GM23338 (cell line): ENCODE measurements around the gene TLE1. TPM values are rescaled to one million over a fixed set of nuclear protein-coding genes. Genes with fewer than 3 reads are reported as not detected.

Source experiments
- ATAC-seq: fragments of 200-7000 bp; cut with Tn5 transposase; 3 replicates; pipeline ENCODE4 v1.9.1; 2020
- DNase-seq: peaks from one replicate; pipeline ENCODE4 v3.0.0-alpha.2; 2015; ENCODE audit warnings: low spot score
- H2AFZ ChIP-seq: fragments of 200-600 bp; sonication (generic); 2 replicates; pipeline ENCODE4 v1.8.0; 2016; ENCODE audit warnings: antibody characterized with exemption, mild to moderate bottlenecking, moderate library complexity
- H3F3A ChIP-seq: fragments of 200-600 bp; sonication (generic); replicated peaks from 2 replicates; pipeline ENCODE4 v1.8.0; 2017; ENCODE audit warnings: antibody characterized with exemption, mixed run types, low read depth
- H3K27ac ChIP-seq: fragments of 200-600 bp; sonication (generic); 2 replicates; pipeline ENCODE4 v1.6.1; 2016; ENCODE audit warnings: low read depth
- H3K27me3 ChIP-seq: fragments of 200-600 bp; sonication (generic); 2 replicates; pipeline ENCODE4 v1.8.0; 2016; ENCODE audit warnings: mild to moderate bottlenecking, mixed run types, moderate library complexity; ENCODE audit not compliant: insufficient read depth
- H3K36me3 ChIP-seq: fragments of 200-600 bp; sonication (generic); 2 replicates; pipeline ENCODE4 v1.8.0; 2016; ENCODE audit warnings: mild to moderate bottlenecking; ENCODE audit not compliant: insufficient read depth
- H3K4me1 ChIP-seq: fragments of 200-600 bp; sonication (generic); 2 replicates; pipeline ENCODE4 v1.8.0; 2016; ENCODE audit warnings: mild to moderate bottlenecking, moderate library complexity; ENCODE audit not compliant: insufficient read depth
- H3K4me2 ChIP-seq: fragments of 200-600 bp; sonication (generic); 2 replicates; pipeline ENCODE4 v1.7.1; 2017; ENCODE audit warnings: mixed run types
- H3K4me3 ChIP-seq: fragments of 200-600 bp; sonication (generic); 2 replicates; pipeline ENCODE4 v1.6.1; 2016; ENCODE audit warnings: mixed run types
- H3K79me2 ChIP-seq: fragments of 200-600 bp; sonication (generic); replicated peaks from 2 replicates; pipeline ENCODE4 v1.8.0; 2017; ENCODE audit warnings: mild to moderate bottlenecking; ENCODE audit not compliant: insufficient read depth
- H3K9me2 ChIP-seq: fragments of 200-600 bp; sonication (generic); 2 replicates; pipeline ENCODE4 v1.8.0; 2017; ENCODE audit not compliant: insufficient read depth
- H4K20me1 ChIP-seq: fragments of 200-600 bp; sonication (generic); replicated peaks from 2 replicates; pipeline ENCODE4 v1.8.0; 2017; ENCODE audit warnings: mild to moderate bottlenecking; ENCODE audit not compliant: insufficient read depth
- H3K27ac Mint-ChIP-seq: 2 replicates; pipeline ENCODE4 v1.8.0; 2020; ENCODE audit warnings: inconsistent platforms, mild to moderate bottlenecking, moderate library complexity, mixed read lengths
- H3K27me3 Mint-ChIP-seq: 3 replicates; pipeline ENCODE4 v1.8.0; 2022; ENCODE audit warnings: low read depth, mild to moderate bottlenecking, moderate library complexity, mixed read lengths, inconsistent platforms; ENCODE audit not compliant: insufficient read depth, poor library complexity
- H3K36me3 Mint-ChIP-seq: 3 replicates; pipeline ENCODE4 v1.8.0; 2021; ENCODE audit warnings: low read depth, mild to moderate bottlenecking, inconsistent platforms, moderate library complexity, mixed read lengths
- H3K4me1 Mint-ChIP-seq: 3 replicates; pipeline ENCODE4 v1.8.0; 2020; ENCODE audit warnings: mild to moderate bottlenecking, inconsistent platforms, mixed read lengths
- H3K4me3 Mint-ChIP-seq: 3 replicates; pipeline ENCODE4 v1.8.0; 2021; ENCODE audit warnings: moderate library complexity, mild to moderate bottlenecking, inconsistent platforms, mixed read lengths
- H3K9me3 Mint-ChIP-seq: 3 replicates; pipeline ENCODE4 v1.8.0; 2020; ENCODE audit warnings: moderate library complexity, mild to moderate bottlenecking, inconsistent platforms, mixed read lengths
- CREB1 ChIP-seq: fragments of 250-450 bp; sonication (Bioruptor Pico); IDR thresholded peaks from 2 replicates; pipeline ENCODE4 v1.5.0; 2020; ENCODE audit warnings: low read depth, mild to moderate bottlenecking, moderate library complexity
- ETS1 ChIP-seq: IDR thresholded peaks from 2 replicates; pipeline ENCODE4 v1.6.1; 2016; ENCODE audit warnings: antibody characterized with exemption
- EZH2 ChIP-seq: fragments of 200-600 bp; sonication (generic); IDR thresholded peaks from one replicate; pipeline ENCODE4 v1.8.0; 2017; ENCODE audit warnings: antibody characterized with exemption, mild to moderate bottlenecking, low read depth; ENCODE audit not compliant: unreplicated experiment
- EZH2phosphoT487 ChIP-seq: fragments of 200-600 bp; sonication (generic); IDR thresholded peaks from one replicate; pipeline ENCODE4 v1.8.1; 2018; ENCODE audit warnings: antibody characterized with exemption; ENCODE audit not compliant: unreplicated experiment
- JUNB ChIP-seq: IDR thresholded peaks from one replicate; pipeline ENCODE4 v1.6.1; 2016; ENCODE audit warnings: antibody characterized with exemption; ENCODE audit not compliant: unreplicated experiment
- NANOG ChIP-seq: IDR thresholded peaks from 2 replicates; pipeline ENCODE4 v1.6.1; 2016; ENCODE audit warnings: antibody characterized with exemption, borderline replicate concordance
- POLR2AphosphoS5 ChIP-seq: IDR thresholded peaks from 2 replicates; pipeline ENCODE4 v1.6.1; 2016; ENCODE audit warnings: antibody characterized with exemption, low read depth
- REST ChIP-seq: IDR thresholded peaks from one replicate; pipeline ENCODE4 v1.6.1; 2018; ENCODE audit warnings: antibody characterized with exemption; ENCODE audit not compliant: unreplicated experiment
- STAT1 ChIP-seq: IDR thresholded peaks from one replicate; pipeline ENCODE4 v1.6.1; 2016; ENCODE audit warnings: antibody characterized with exemption; ENCODE audit not compliant: unreplicated experiment
- ZNF114 ChIP-seq: fragments of 250-450 bp; sonication (Bioruptor Pico); IDR thresholded peaks from 2 replicates; pipeline ENCODE4 v1.5.0; 2020; ENCODE audit warnings: mild to moderate bottlenecking, moderate library complexity
- ZNF331 ChIP-seq: fragments of 250-450 bp; sonication (Bioruptor Pico); IDR thresholded peaks from 2 replicates; pipeline ENCODE4 v1.5.0; 2020; ENCODE audit warnings: low read depth, mild to moderate bottlenecking, moderate library complexity
- polyA plus RNA-seq: library from polyadenylated mRNA; unstranded; fragments of >200 nt; fragmentation: Nextera tagmentation; extraction: Ambion mirVana; gene quantifications from 2 replicates; pipeline ENCODE4 v1.2.1, GENCODE V29; 2016
- total RNA-seq: library from RNA; depleted of rRNA; stranded (reverse); fragments of >200 nt; shearing (Covaris generic); gene quantifications from 2 replicates; pipeline ENCODE4 v1.2.3, GENCODE V29; 2014
- TF ChIP-seq, protein P1 (sequence below): fragments of 250-450 bp; sonication (Bioruptor Pico); IDR thresholded peaks from 2 replicates; pipeline ENCODE4 v1.5.0; 2020; ENCODE audit warnings: mild to moderate bottlenecking, moderate library complexity
- TF ChIP-seq, protein P2 (sequence below), 2 experiments: fragments of 200-600 bp in 1 of 2; sonication (generic) in 1 of 2; conservative IDR thresholded peaks; 2 replicates each; pipeline versions ENCODE4 v1.5.1 to v1.6.1; 2016 to 2017; ENCODE audit warnings: antibody characterized with exemption in 2 of 2, low read depth in 2 of 2, mild to moderate bottlenecking in 2 of 2, moderate library complexity in 1 of 2

TLE1 gene
- total and polyA plus RNA-seq, 2 experiments from 2014 or later: 58.1 to 132 TPM

GRCh38 chr9:81656004-81656403 is 33.3 kb downstream of the TLE1 start:
- H3K4me3 ChIP-seq: no peak overlapping the region
- ATAC-seq: no peak
- peaks cover 76% of the 10 kb centered on the region for H4K20me1 ChIP-seq
- no peak overlapping the region for H3K4me2 ChIP-seq
- Mint-ChIP-seq H3K27me3 (peaks cover 5% of the 10 kb centered on the region), H3K9me3 (no peaks in the 10 kb centered on the region), H3K4me3 (no peak overlapping the region), H3K36me3 (peaks cover 43% of the 10 kb centered on the region), H3K4me1 (peaks cover 74% of the 10 kb centered on the region), H3K27ac (peak overlapping the region; percentile 60; the same call in 1 of the 2 replicates)
- H3K79me2 ChIP-seq: peaks cover 100% of the 10 kb centered on the region
- H3K4me1 ChIP-seq: peaks cover 72% of the 10 kb centered on the region
- TF ChIP-seq ZNF114 (CRISPR knock-in tag): no peak
- TF ChIP-seq CREB1: no peak
- no peak for TF ChIP-seq EZH2phosphoT487
- no peak for TF ChIP-seq POLR2AphosphoS5
- TF ChIP-seq, protein P1, sequence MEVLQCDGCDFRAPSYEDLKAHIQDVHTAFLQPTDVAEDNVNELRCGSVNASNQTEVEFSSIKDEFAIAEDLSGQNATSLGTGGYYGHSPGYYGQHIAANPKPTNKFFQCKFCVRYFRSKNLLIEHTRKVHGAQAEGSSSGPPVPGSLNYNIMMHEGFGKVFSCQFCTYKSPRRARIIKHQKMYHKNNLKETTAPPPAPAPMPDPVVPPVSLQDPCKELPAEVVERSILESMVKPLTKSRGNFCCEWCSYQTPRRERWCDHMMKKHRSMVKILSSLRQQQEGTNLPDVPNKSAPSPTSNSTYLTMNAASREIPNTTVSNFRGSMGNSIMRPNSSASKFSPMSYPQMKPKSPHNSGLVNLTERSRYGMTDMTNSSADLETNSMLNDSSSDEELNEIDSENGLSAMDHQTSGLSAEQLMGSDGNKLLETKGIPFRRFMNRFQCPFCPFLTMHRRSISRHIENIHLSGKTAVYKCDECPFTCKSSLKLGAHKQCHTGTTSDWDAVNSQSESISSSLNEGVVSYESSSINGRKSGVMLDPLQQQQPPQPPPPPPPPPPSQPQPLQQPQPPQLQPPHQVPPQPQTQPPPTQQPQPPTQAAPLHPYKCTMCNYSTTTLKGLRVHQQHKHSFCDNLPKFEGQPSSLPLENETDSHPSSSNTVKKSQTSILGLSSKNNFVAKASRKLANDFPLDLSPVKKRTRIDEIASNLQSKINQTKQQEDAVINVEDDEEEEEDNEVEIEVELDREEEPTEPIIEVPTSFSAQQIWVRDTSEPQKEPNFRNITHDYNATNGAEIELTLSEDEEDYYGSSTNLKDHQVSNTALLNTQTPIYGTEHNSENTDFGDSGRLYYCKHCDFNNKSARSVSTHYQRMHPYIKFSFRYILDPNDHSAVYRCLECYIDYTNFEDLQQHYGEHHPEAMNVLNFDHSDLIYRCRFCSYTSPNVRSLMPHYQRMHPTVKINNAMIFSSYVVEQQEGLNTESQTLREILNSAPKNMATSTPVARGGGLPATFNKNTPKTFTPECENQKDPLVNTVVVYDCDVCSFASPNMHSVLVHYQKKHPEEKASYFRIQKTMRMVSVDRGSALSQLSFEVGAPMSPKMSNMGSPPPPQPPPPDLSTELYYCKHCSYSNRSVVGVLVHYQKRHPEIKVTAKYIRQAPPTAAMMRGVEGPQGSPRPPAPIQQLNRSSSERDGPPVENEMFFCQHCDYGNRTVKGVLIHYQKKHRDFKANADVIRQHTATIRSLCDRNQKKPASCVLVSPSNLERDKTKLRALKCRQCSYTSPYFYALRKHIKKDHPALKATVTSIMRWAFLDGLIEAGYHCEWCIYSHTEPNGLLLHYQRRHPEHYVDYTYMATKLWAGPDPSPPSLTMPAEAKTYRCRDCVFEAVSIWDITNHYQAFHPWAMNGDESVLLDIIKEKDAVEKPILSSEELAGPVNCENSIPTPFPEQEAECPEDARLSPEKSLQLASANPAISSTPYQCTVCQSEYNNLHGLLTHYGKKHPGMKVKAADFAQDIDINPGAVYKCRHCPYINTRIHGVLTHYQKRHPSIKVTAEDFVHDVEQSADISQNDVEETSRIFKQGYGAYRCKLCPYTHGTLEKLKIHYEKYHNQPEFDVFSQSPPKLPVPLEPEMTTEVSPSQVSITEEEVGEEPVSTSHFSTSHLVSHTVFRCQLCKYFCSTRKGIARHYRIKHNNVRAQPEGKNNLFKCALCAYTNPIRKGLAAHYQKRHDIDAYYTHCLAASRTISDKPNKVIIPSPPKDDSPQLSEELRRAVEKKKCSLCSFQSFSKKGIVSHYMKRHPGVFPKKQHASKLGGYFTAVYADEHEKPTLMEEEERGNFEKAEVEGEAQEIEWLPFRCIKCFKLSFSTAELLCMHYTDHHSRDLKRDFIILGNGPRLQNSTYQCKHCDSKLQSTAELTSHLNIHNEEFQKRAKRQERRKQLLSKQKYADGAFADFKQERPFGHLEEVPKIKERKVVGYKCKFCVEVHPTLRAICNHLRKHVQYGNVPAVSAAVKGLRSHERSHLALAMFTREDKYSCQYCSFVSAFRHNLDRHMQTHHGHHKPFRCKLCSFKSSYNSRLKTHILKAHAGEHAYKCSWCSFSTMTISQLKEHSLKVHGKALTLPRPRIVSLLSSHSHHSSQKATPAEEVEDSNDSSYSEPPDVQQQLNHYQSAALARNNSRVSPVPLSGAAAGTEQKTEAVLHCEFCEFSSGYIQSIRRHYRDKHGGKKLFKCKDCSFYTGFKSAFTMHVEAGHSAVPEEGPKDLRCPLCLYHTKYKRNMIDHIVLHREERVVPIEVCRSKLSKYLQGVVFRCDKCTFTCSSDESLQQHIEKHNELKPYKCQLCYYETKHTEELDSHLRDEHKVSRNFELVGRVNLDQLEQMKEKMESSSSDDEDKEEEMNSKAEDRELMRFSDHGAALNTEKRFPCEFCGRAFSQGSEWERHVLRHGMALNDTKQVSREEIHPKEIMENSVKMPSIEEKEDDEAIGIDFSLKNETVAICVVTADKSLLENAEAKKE (CRISPR knock-in tag): no peak
- no peak for TF ChIP-seq ETS1
- TF ChIP-seq REST: no peak
- no peak for TF ChIP-seq ZNF331
- no peak for TF ChIP-seq STAT1
- TF ChIP-seq EZH2: no peak
- TF ChIP-seq NANOG: no peak
- TF ChIP-seq JUNB: no peak
- TF ChIP-seq, protein P2, sequence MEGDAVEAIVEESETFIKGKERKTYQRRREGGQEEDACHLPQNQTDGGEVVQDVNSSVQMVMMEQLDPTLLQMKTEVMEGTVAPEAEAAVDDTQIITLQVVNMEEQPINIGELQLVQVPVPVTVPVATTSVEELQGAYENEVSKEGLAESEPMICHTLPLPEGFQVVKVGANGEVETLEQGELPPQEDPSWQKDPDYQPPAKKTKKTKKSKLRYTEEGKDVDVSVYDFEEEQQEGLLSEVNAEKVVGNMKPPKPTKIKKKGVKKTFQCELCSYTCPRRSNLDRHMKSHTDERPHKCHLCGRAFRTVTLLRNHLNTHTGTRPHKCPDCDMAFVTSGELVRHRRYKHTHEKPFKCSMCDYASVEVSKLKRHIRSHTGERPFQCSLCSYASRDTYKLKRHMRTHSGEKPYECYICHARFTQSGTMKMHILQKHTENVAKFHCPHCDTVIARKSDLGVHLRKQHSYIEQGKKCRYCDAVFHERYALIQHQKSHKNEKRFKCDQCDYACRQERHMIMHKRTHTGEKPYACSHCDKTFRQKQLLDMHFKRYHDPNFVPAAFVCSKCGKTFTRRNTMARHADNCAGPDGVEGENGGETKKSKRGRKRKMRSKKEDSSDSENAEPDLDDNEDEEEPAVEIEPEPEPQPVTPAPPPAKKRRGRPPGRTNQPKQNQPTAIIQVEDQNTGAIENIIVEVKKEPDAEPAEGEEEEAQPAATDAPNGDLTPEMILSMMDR (conservative IDR thresholded peaks at IDR 0.05; ENCODE audit: low read depth in 2 of 2): no peak
- no peak for DNase-seq
- 0 out of 2 replicates have a peak, but pooled peaks cover 5% of the 10 kb centered on the region for H3F3A ChIP-seq
- H3K36me3 ChIP-seq: peaks cover 14% of the 10 kb centered on the region; the same call in 1 of the 2 replicates
- no peak overlapping the region for H2AFZ ChIP-seq
- no peak overlapping the region for H3K27ac ChIP-seq
- no peaks in the 10 kb centered on the region for H3K27me3 ChIP-seq
- no peaks in the 10 kb centered on the region for H3K9me2 ChIP-seq
